Hepatocyte (in vitro differentiated cells): ENCODE results near the gene CAPN2.

Experiments used
- EZH2 ChIP-seq: fragments of 200-600 bp; sonication (generic); IDR thresholded peaks from 2 replicates; pipeline ENCODE4 v1.6.1; 2016; ENCODE audit warnings: antibody characterized with exemption, mild to moderate bottlenecking, borderline replicate concordance
- TF ChIP-seq, protein P1 (sequence below): fragments of 200-600 bp; sonication (generic); IDR thresholded peaks from 2 replicates; pipeline ENCODE4 v1.5.1; 2016; ENCODE audit warnings: antibody characterized with exemption, mild to moderate bottlenecking; ENCODE audit not compliant: poor library complexity

DNA sequence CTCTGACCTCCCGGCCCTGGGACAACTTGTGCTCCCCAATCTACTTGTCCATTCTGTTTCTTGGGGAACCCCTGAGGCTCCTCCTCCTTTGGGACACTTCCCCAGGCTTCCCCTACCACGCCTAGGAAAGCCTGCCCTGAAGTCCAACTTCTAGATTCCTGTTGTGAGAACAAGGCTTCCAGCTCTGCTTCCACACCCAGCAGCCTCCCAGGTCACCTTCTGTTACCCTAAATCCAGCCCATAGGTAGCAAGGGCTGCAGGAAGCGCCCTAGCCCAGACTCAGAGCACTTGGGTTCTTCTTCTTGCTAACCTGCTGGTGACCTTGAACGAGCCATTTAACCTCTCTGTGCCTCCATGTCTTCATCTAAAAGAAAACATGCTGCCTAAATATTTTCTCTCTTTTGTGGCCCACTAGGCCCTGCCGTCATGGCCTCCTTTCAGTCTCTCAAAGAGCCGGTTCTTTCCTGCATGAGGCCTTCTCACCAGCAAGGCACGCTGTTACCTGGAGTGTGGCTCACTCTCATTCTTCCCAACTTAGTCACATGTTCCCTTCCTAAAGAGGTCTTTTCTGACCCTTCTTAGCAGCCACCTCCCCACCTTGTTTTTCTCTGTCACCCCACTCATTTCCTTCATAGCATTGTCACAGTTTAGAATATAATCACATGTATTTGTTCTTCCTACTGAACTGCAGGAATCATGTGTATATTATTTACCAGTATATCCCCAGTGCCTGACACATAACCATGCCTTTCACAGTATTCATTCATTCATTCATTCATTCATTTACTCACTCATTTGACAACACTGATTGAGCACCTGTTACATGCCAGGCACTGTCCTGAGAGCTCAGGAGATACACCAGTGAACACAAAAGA, 1.4 kb downstream of the CAPN2 start:
- TF ChIP-seq, protein P1, sequence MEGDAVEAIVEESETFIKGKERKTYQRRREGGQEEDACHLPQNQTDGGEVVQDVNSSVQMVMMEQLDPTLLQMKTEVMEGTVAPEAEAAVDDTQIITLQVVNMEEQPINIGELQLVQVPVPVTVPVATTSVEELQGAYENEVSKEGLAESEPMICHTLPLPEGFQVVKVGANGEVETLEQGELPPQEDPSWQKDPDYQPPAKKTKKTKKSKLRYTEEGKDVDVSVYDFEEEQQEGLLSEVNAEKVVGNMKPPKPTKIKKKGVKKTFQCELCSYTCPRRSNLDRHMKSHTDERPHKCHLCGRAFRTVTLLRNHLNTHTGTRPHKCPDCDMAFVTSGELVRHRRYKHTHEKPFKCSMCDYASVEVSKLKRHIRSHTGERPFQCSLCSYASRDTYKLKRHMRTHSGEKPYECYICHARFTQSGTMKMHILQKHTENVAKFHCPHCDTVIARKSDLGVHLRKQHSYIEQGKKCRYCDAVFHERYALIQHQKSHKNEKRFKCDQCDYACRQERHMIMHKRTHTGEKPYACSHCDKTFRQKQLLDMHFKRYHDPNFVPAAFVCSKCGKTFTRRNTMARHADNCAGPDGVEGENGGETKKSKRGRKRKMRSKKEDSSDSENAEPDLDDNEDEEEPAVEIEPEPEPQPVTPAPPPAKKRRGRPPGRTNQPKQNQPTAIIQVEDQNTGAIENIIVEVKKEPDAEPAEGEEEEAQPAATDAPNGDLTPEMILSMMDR = no peak
- TF ChIP-seq EZH2 = no peak
